ENCODE data around the gene RHBDD1. TPM values are rescaled to one million over a fixed set of nuclear protein-coding genes. Genes with fewer than 3 reads are reported as not detected.

Gene RHBDD1
- total and polyA plus RNA-seq, 2 donors from 2014 or later = 8.3 to 49.9 TPM

GRCh38 chr2:226895579-226895978 is 59.7 kb downstream of the RHBDD1 start:
- TF ChIP-seq CTCF (IDR thresholded peaks at IDR 0.05; ENCODE audit: borderline replicate concordance, extremely low read depth, insufficient read depth) = no peak
- intact Hi-C loops (cut with DNase I) = no loop called here

GRCh38 chr2:226898121-226898520 is 62.3 kb downstream of the RHBDD1 start:
- Histone ChIP-seq H3K4me3 (ENCODE audit: low read length in 3 of 3) (no peak overlapping the region), H3K9ac (ENCODE audit: low read length in 3 of 3) (no peak overlapping the region), H3K36me3 (ENCODE audit: control insufficient read depth in 2 of 3, insufficient read depth in 3 of 3, low read length in 3 of 3) (no peaks in the 10 kb centered on the region), H3K27me3 (ENCODE audit: control insufficient read depth, insufficient read depth, low read length) (no peaks in the 10 kb centered on the region), H3K4me1 (ENCODE audit: control insufficient read depth in 2 of 3, insufficient read depth in 2 of 3, low read depth in 1 of 3, low read length in 3 of 3) (no peaks in the 10 kb centered on the region), H3K9me3 (ENCODE audit: control insufficient read depth in 2 of 3, insufficient read depth in 1 of 3, low read length in 3 of 3) (no peaks in the 10 kb centered on the region), H3K27ac (ENCODE audit: low read depth in 2 of 2, low read length in 2 of 2) (no peak overlapping the region)
- intact Hi-C loops (cut with DNase I) = no loop called here
- FAIRE-seq (no peak), DNase-seq (no peak)
- TF ChIP-seq CTCF (IDR thresholded peaks at IDR 0.05; ENCODE audit: borderline replicate concordance, extremely low read depth, insufficient read depth) = no peak

More at GRCh38 chr2:226895579-226895978, 59.7 kb downstream of the RHBDD1 start:
- FAIRE-seq = no peak
- H3K27ac ChIP-seq (ENCODE audit: low read depth in 2 of 2, low read length in 2 of 2) = no peak overlapping the region
- no peak overlapping the region for H3K4me3 ChIP-seq (ENCODE audit: low read length in 3 of 3)
- H3K9me3 ChIP-seq (ENCODE audit: control insufficient read depth in 2 of 3, insufficient read depth in 1 of 3, low read length in 3 of 3) = no peaks in the 10 kb centered on the region
- no peak for DNase-seq
- H3K27me3 ChIP-seq (ENCODE audit: control insufficient read depth, insufficient read depth, low read length) = no peaks in the 10 kb centered on the region
- no peaks in the 10 kb centered on the region for H3K4me1 ChIP-seq (ENCODE audit: control insufficient read depth in 2 of 3, insufficient read depth in 2 of 3, low read depth in 1 of 3, low read length in 3 of 3)
- no peak overlapping the region for H3K9ac ChIP-seq (ENCODE audit: low read length in 3 of 3)
- H3K36me3 ChIP-seq (ENCODE audit: control insufficient read depth in 2 of 3, insufficient read depth in 3 of 3, low read length in 3 of 3) = no peaks in the 10 kb centered on the region

GRCh38 chr2:226898897-226899296 is 63.0 kb downstream of the RHBDD1 start:
- Histone ChIP-seq H3K27me3 (ENCODE audit: control insufficient read depth, insufficient read depth, low read length) (no peaks in the 10 kb centered on the region), H3K4me1 (ENCODE audit: control insufficient read depth in 2 of 3, insufficient read depth in 2 of 3, low read depth in 1 of 3, low read length in 3 of 3) (no peaks in the 10 kb centered on the region), H3K9me3 (ENCODE audit: control insufficient read depth in 2 of 3, insufficient read depth in 1 of 3, low read length in 3 of 3) (no peaks in the 10 kb centered on the region), H3K36me3 (ENCODE audit: control insufficient read depth in 2 of 3, insufficient read depth in 3 of 3, low read length in 3 of 3) (no peaks in the 10 kb centered on the region), H3K4me3 (ENCODE audit: low read length in 3 of 3) (no peak overlapping the region), H3K27ac (ENCODE audit: low read depth in 2 of 2, low read length in 2 of 2) (no peak overlapping the region), H3K9ac (ENCODE audit: low read length in 3 of 3) (no peak overlapping the region)
- TF ChIP-seq CTCF (IDR thresholded peaks at IDR 0.05; ENCODE audit: borderline replicate concordance, extremely low read depth, insufficient read depth) = no peak
- intact Hi-C loops (cut with DNase I) = no loop called here
- DNase-seq (peak in 2 of 5 donors; percentile 30 to 44), FAIRE-seq (no peak)

Measured in kidney (tissue), 14 donors.